Midbrain (tissue), 1 donor: Measurements from ENCODE around the gene VCL.

Experiments
- DNase-seq: peaks from one replicate; lab custom pipeline; 2025; lab: John Stamatoyannopoulos, UW

VCL gene

DNA sequence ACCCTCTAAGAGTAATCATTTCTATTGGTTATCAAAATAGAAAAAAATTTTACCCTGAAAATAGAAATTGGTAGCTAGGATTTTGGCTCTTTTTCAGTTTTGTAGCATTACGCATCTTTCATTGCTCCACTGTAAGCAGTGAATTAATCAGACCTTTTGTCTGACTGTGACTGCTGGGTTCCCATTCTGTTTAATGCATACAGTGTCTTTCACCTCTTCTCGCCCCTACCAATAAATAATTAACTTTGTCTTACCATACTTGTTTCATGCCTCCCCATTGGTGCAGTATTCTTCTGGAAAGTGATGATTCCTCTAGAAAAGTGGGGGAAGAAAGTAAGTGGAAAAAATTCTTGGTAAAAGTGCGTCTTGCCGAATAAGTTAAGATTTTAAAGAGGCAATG is 79.5 kb downstream of the VCL start:
- DNase-seq = no peak

DNA sequence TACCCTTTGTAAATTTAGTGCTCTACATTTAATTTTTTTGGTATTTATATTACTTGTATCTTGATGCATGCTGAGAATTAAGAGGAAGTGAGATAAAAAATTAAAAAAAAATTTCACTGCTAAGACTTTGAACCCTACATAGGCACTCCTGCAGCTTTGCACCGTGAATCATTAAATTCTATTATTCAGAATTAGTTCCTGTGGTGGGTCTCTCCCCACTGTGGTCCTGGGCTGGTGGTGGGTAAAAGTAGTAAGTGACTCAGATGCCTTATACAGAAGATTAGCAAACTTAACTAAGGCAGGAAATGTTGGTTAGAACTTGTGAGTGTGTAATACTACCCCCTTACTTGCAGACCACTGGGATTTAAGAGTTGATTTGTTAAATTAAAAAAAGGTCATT is 80.1 kb downstream of the VCL start:
- DNase-seq = no peak

DNA sequence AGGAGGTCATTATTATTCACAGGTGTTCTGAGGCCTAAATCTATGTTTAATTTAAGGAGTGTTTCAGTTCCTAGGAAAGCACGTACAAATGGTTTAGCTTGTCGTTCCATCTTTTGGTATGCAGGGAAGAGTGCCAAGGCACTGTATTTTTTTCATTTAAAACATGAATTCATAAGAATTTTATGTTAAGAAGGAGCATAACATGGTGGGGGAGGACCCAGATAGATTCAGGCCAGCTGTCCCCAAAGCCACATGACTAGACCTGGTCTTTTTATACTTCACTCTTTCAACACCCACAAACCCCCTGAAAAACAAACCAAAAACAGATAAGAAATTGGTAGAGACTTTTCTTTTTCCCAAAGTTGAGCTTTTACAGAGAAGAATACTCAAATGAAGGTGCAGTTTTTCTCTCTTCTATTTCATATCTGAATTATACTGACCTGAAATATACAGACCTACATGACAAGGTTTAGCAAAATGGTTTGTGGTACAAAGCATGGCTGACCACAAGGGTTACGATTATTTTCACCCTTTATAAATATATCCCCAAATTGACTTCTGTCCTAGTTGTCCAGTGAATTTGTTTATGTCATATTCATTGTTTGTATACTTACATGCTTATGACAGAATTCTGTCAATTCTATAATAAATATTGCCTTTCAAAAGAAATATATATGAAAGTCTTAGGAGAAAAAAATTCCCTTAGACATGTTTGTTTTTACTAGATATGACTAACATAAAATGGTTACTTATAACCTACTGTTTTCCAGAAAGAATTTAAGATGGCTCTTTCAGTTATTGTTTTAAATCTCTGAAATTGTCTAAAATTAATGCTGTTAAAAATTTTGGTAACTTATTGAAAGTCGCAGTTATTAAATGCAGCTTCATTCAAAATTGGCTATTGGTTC is 81.4 kb downstream of the VCL start:
- DNase-seq = no peak

DNA sequence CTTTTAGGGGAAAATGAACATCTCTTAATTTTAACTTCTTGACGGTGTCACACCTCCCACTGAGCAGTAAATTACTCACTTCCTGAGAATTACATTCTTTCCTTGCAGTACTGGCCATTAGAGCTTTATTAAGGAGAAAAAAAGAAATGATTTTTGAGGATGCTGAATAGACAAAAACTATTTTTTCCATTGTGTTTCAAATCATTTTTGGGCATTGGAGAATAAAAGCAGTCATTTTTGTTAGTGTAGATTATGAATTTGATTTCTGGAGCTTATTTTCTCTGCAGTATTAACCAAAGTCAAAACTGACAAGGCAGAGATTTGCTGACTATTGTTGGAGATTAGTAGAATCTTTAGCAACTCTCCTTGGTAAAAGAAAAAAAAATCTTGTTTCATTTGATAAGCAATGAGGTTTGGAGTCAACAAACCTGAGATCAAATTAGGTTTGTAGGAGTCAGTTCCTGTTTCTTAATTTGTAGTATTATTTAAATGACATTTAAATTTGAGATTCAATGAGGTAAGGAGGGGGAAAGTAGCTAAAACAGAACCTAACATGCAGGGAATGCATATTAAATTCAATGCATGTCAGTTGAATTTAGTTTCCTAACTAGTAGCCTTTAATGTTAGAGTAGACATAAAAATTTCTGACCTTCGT is 82.1 kb downstream of the VCL start:
- no peak for DNase-seq

DNA sequence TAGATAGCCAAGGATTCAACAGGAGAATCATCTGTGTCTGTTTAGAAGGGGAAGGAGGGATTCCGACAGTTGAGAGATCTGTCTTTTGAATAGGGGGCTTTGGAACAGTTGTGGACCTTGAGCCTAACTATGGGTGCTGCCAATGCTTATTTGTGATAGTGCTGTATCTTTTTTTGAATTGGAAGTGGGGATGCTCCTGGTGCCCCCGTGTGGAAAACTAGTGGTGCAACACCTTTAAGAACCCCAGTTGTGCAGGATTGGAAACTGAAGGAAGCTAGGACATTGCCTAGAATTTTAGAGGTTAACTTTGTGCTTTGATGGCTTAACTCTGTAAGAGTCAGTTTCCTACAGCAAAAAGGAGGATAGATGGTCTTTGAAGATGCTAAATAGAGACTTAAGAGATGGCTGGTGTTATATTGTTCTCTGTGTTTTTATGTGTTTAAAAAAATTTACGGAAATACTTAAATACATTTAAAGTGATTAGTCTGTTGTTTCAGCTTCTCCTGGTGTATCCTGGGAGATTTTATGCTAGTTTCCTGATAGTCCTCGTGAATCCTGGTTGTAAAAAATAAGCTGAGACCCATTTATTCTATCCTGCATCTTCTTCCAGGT is 83.4 kb downstream of the VCL start:
- DNase-seq = peak; percentile 44

DNA sequence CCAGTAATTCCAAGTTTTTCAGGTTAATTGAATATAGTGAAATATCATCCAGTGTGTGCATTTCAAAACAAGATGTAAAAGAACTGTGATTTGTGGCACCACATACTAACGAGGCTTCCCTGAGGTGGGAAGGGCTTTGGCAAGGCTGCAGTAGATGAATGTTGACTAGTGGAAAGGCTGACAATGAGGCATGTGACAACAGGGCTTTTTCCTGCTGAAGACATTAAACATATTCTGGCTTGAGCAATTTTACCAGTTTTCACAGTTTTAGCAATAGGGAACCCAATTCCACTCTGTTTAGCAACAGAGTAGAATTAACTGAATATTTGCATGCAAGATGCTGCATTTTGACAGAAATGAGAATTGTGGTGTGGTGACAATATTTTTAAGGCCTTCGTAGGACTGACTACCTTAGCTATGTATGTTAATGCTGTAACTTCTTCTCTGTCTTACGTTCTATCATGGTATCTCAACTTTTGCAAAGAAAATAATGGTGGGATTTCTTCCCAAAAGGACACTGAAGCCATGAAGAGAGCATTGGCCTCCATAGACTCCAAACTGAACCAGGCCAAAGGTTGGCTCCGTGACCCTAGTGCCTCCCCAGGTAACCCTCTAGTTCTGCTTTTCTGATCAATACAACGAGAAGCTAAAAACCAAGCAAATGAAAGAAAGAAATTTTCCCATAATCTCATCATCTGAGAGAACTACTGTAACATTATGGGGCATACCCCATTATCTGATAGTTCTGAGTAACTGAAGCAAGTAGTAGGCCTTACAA is 84.2 kb downstream of the VCL start:
- DNase-seq = no peak

DNA sequence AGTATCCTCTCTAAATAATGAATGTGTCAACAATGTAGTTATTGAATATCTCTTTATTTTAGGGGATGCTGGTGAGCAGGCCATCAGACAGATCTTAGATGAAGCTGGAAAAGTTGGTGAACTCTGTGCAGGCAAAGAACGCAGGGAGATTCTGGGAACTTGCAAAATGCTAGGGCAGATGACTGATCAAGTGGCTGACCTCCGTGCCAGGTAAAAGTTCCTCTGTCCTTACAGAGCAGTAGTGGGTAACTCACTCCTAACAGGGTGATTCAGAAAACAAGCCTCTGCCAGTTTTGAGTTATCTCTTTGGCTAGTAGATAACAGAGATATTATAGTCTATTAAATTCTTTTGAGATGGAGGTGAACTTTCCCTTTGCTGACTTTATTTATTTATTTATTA is 85.4 kb downstream of the VCL start:
- no peak for DNase-seq

DNA sequence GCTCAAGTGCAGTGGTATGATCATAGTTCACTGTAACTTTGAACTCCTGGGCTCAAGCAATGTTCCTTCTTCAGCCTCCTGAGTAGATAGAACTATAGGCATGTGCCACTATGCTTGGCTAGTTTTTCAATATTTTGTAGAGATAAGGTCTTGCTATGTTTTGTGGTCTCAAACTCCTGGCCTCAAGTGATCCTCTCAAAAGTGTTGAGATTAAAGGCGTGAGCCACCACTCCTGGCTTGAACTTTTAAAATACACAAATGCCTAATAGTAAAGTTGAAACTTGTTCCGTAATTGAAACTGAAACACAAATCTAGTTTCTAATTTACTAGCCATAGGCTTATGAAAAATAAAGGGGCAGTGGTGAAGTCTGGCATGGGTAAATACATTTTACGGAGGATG is 87.0 kb downstream of the VCL start:
- DNase-seq = no peak

DNA sequence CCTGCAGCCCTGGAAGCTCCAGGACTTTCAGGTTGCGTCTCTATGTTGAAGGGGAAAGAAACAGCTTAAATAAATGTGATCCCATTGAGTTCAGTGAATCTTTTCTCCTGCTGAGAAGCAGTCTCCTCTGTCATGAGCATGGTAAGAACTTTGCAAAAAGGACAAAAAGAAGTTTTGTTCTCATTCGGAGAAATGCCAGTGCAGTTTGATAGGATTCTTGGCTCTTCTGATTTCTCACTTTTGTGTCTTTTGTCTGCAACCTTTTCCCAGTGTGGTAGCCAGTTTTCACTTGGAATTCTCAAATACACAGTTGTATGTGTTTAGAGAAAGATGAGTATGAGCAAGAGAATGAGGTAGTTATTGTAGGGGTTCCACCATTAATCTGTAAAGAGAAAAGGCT is 88.4 kb downstream of the VCL start:
- DNase-seq = no peak

DNA sequence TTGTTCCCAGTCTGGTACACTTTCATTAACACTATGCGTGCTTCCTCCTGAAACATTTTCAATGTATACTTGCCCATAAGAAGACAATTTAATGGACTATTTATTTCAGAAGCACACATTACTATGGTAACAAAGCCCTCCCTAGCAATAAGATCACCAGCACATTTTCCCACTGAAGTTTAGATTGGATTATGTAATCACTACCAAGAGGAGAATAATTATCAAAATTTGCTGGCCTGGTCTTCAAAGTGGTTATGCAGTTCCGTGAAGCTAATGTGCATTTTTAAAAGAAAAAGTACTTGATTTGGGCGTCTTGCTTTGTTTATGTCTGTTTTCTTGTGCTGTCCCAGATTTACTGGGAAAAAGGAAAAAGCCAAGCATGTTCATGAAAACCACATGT is 90.8 kb downstream of the VCL start:
- DNase-seq = no peak

DNA sequence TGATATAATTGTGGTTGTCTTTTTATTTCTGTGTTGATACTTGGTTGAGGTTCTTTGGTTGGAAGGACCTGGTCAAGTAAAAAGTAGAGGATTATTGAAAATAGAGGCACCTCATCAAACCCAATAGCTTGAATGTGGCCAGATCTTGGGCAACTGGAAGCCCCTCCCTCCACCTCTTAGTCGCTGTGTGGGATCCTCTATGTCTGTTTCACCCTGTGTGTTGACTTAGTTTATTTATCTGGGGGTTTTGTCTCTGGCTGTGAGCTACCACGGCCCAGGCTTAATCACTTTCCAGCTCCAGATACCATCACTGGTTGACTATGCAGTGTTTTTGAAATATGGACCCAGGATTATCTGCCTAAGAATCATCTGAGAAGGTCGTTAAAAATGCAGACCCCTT is 94.5 kb downstream of the VCL start:
- DNase-seq = no peak

DNA sequence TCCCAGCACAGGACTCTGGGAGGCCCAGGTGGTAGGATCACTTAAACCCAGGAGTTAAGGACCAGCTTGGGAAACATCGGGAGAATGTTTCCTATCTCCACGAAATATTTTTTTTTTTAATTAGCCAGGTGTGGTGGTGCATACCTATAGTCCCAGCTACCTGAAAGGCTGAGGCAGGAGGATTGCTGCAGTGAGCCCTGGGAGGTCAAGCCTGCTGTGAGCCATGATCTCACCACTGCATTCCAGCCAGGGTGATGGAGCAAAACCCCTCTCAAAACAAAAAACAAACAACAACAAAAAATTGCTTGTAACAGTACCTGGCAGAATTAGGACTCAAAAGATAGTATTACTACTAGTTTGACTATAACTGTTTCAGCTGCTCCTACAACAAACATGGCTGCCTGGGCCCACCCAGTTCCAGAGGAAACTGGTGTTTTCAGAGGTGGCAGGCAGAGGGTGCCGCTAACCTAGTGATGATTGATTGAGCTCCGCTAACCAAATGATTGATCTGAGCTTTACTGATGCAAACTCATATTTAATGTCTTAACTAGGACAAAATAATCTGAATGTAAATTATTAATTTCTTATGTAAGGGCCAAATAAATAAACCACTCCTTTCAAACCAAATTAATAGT is 95.7 kb downstream of the VCL start:
- DNase-seq = no peak

DNA sequence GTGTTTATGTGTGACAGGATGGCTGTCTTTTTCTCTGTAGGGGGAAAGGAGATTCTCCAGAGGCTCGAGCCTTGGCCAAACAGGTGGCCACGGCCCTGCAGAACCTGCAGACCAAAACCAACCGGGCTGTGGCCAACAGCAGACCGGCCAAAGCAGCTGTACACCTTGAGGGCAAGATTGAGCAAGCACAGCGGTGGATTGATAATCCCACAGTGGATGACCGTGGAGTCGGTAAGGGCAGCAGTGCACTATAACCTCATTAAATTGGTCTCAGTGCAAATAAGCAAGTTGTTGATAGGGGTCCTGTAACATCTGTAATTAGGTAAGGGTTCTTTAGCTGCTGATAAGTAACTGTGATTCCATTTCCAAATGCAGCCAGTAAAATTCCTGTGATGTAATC is 96.3 kb downstream of the VCL start:
- DNase-seq = no peak

DNA sequence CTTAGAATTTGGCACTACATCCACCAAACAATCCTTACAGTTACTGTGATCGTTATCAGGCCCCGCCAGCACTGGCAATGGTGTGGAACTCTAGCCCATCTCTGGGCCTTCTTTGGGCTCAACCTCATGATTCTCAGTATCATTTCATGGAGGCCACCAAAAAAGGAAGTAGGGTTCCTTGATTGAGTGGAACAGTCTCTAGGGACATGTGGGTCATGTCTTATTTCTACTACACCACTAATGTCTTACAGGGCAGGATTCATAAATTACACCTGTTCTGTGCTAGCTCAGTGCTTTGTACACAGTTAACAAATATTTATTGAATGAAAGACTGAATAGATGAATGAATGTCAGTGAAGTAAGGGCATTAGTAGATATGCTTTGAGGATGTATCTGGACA is 98.9 kb downstream of the VCL start:
- DNase-seq = no peak

DNA sequence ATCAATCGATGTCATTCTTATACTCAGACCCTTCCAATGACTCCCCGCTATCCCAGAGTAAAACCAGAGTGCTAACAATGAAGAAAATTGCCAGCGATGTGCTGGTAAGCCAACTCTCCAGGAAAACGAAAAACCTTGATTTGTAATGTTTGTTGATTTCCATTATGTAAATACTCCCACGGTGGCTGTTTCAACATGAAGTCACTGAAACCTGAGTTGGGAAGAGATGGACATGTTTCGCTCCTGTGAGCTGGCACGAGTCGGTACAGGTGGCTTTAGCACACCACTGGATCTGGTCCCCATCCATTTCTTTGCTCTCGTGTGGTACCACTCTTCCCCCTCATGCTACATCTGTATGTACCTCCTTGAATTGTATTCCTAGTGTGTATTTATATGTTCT is 99.9 kb downstream of the VCL start:
- no peak for DNase-seq

DNA sequence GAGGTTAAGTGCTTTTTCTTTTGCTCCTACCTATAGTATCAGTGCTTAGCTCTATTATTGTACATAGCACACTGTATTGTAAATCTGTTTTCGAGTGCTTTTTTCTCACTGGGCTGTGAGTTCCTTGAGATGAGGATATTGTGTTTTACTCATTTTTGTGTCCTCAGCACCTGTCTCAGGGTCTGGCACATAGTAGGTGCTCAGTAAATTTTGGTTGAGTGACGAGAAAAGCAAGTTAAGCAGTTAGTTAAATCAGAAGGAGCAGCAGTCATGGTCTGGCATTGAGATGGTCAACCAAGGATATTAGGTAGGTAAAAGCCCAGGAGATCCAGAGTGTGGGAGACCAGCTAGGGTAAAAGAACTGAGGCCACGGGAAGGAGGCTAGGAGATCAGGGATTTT is 101.5 kb downstream of the VCL start:
- DNase-seq = no peak

DNA sequence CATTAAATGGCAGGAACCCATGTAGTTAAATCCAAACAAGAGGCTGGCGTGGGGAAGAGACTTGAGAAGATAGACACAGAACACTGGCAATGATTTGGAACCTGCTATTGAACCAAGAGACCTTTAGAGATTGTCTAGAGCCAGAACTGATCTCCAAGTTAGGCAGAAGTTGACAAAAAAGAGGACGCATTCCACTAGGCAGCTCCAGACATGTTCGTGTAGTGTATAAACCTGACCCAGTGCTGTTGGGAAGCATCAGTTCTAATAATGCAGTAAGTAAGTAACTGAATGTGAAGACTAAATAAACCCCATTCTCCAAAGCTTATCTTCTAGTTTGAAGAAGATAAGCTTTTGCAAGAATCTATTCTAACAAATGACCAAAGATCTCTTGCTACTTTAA is 101.9 kb downstream of the VCL start:
- DNase-seq = no peak

DNA sequence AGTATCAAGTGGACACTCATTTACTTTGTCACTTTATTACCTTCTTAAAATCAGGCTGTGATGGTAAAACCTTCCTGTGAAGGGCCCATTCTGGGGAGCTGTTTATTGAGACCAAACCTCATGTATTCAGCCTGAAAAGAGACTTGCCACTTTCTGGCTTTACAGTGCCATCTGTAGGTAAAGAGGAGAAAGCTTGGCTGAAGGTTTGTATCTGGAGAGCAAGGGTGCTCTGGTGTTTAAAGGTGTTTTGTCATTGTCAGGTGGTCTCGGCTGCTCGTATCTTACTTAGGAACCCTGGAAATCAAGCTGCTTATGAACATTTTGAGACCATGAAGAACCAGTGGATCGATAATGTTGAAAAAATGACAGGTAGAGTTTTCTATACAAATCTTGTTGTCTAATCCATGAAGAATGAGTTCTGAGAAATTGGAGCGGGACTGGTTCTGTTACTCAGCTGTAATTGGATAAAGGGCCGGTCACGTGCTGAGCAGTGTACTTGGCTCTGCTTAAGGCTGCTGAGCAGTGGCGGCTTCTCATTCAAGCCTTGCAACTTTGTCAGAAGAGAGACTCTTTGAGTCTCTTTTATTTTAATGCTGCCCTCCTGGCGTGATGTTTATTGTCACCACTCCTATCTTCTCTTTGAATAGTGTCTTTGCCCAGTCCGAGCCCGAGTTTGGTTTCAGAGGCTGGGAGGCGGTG is 105.8 kb downstream of the VCL start:
- DNase-seq = peak; percentile 24

DNA sequence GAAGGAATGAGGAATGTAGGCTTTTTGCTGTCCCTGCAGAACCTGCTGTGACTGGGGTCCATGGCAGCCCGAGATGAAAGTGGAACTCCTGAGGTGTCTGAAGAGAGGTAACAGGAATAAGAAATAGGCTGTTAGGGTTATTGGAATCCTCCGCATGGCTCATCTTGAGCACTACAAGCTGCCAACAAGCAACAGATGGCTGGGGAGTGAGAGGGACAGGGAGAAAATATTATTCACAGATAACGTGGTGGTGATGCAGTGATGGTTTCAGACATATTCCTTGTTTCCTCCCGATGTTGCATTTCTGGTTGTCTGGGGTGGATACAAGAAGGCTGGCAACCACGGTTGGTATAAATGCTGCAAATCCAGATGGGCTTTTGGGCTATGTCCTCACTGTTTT is 106.6 kb downstream of the VCL start:
- DNase-seq = no peak

DNA sequence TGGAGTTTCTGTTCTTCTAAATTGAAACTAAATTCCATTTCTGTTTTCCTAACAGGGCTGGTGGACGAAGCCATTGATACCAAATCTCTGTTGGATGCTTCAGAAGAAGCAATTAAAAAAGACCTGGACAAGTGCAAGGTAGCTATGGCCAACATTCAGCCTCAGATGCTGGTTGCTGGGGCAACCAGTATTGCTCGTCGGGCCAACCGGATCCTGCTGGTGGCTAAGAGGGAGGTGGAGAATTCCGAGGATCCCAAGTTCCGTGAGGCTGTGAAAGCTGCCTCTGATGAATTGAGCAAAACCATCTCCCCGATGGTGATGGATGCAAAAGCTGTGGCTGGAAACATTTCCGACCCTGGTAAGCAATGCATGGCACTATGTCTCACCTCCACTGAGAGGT is 107.1 kb downstream of the VCL start:
- no peak for DNase-seq

DNA sequence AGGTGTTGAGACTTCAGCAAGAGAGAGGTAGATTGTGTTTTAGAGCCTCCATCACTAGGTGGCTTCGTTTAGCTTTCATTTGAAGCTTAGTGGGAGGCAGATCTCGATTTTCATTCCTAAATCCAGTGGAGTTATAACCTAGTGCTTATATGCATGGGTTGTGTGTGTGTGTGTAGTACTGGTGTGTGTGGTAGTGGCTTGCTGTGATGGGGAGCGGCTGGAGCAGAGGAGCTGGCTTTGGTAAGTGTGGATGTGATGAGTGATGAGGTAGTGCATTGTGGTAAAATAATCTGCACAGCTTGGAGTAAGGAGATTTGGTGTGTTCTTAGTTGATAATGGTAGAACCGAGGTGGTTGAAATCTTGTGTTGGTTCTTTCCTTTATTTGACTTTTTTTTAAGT is 109.5 kb downstream of the VCL start:
- no peak for DNase-seq
